K562 (cell line): ENCODE data around the gene SLC48A1. TPM values are rescaled to one million over a fixed set of nuclear protein-coding genes. Genes with fewer than 3 reads are reported as not detected.

Experiments
- ATAC-seq: fragments of 200-7000 bp; cut with Tn5 transposase; 3 replicates; pipeline ENCODE4 v1.9.1; 2020; ENCODE audit warnings: moderate library complexity
- BruUV-seq: library from RNA; stranded (reverse); fragments of 400-500 nt; replicated peaks from 2 replicates; lab custom pipeline; 2021; lab: Mats Ljungman, UMichigan
- CTCF ChIA-PET: fragments of 300-600 bp; formaldehyde crosslinking; extraction: SDS; loops from one replicate; lab custom pipeline; 2021; ENCODE audit warnings: low intra/inter-chr PET ratio; lab: Yijun Ruan, JAX
- POLR2A ChIA-PET: fragments of 300-600, 350-650 bp; sonication (Branson Sonifier 250); formaldehyde crosslinking; extraction: SDS; loops from one replicate; lab custom pipeline; 2021; ENCODE audit warnings: antibody characterized with exemption, inconsistent platforms; lab: Yijun Ruan, JAX
- DNase-seq, 4 experiments: peaks; one replicate each; pipeline versions ENCODE4 v3.0.0 to v3.0.0-alpha.2; 2011 to 2018; ENCODE audit warnings: low spot score in 3 of 4, mixed read lengths in 3 of 4; ENCODE audit errors: extremely low read depth in 1 of 4
- FAIRE-seq: peaks from 2 replicates; lab custom pipeline; 2011; peaks lifted over from hg19 to GRCh38; lab: Jason Lieb, UNC
- H2AFZ ChIP-seq: 2 replicates; pipeline ENCODE4 v1.6.0; 2011; ENCODE audit warnings: low read depth, low read length, control low read depth, inconsistent platforms
- H3K27ac ChIP-seq: fragments of 200-600 bp; 3 replicates; pipeline ENCODE4 v1.8.0; 2011; ENCODE audit warnings: low read depth, mild to moderate bottlenecking, control low read depth, inconsistent platforms, low read length, moderate library complexity, mixed read lengths; ENCODE audit errors: extremely low read depth
- H3K27me3 ChIP-seq, 2 experiments: fragments of 300-600 bp in 1 of 2; 2 replicates in 1 of 2; 3 replicates in 1 of 2; pipeline versions ENCODE4 v1.6.0 to v1.8.0; 2011; ENCODE audit warnings: inconsistent platforms in 2 of 2, low read length in 2 of 2, mild to moderate bottlenecking in 1 of 2, mixed read lengths in 1 of 2, moderate library complexity in 1 of 2; ENCODE audit not compliant: control insufficient read depth in 2 of 2, insufficient read depth in 2 of 2
- H3K36me3 ChIP-seq: fragments of 300-600 bp; 3 replicates; pipeline ENCODE4 v1.8.0; 2011; ENCODE audit warnings: mild to moderate bottlenecking, low read length, inconsistent platforms; ENCODE audit not compliant: control insufficient read depth, insufficient read depth
- H3K4me1 ChIP-seq, 2 experiments: fragments of 200-600 bp in 1 of 2; replicated peaks in 1 of 2; 2 replicates in 1 of 2; 3 replicates in 1 of 2; pipeline versions ENCODE4 v1.5.1 to v1.8.0; 2011; ENCODE audit warnings: inconsistent platforms in 2 of 2, low read length in 2 of 2, mild to moderate bottlenecking in 1 of 2, mixed read lengths in 1 of 2, moderate library complexity in 1 of 2; ENCODE audit not compliant: control insufficient read depth in 2 of 2, insufficient read depth in 2 of 2
- H3K4me2 ChIP-seq: 2 replicates; pipeline ENCODE4 v1.6.1; 2011; ENCODE audit warnings: low read length, control low read depth, inconsistent platforms, mixed read lengths; ENCODE audit not compliant: insufficient read depth
- H3K4me3 ChIP-seq: fragments of 200-600 bp; sonication (generic), shearing (Covaris generic); 2 replicates; pipeline ENCODE4 v1.5.1; 2016; ENCODE audit warnings: control low read depth, inconsistent platforms
- H3K79me2 ChIP-seq: fragments of 200-600 bp; 3 replicates; pipeline ENCODE4 v1.8.0; 2011; ENCODE audit warnings: low read length, inconsistent platforms; ENCODE audit not compliant: control insufficient read depth, insufficient read depth
- H3K9ac ChIP-seq, 2 experiments: 2 replicates each; pipeline versions ENCODE4 v1.6.0 to v1.6.1; 2011; ENCODE audit warnings: low read depth in 2 of 2, low read length in 2 of 2, control low read depth in 1 of 2, inconsistent platforms in 1 of 2, mild to moderate bottlenecking in 1 of 2, mixed read lengths in 1 of 2; ENCODE audit not compliant: insufficient read depth in 1 of 2
- H3K9me1 ChIP-seq: one replicate; pipeline ENCODE4 v1.6.0; 2011; ENCODE audit warnings: inconsistent platforms, mild to moderate bottlenecking, low read length, moderate library complexity; ENCODE audit not compliant: control insufficient read depth, insufficient read depth
- H3K9me3 ChIP-seq: replicated peaks from 2 replicates; pipeline ENCODE4 v1.5.1; 2011; ENCODE audit warnings: low read depth, low read length, inconsistent platforms; ENCODE audit not compliant: control insufficient read depth, insufficient read depth
- H4K20me1 ChIP-seq: replicated peaks from 2 replicates; pipeline ENCODE4 v1.6.1; 2011; ENCODE audit warnings: low read length, inconsistent platforms, mixed read lengths; ENCODE audit not compliant: control insufficient read depth, insufficient read depth
- ADNP ChIP-seq: fragments of 200-800 bp; sonication (Bioruptor generic); IDR thresholded peaks from 2 replicates; pipeline ENCODE4 v1.6.1; 2016; ENCODE audit warnings: missing genetic modification characterization, missing compliant biosample characterization
- ARID4B ChIP-seq: sonication (generic); formaldehyde crosslinking; IDR thresholded peaks from 2 replicates; pipeline ENCODE4 v1.8.0; 2022; ENCODE audit warnings: mild to moderate bottlenecking, missing genetic modification reagents
- BRCA1 ChIP-seq, 2 experiments: fragments of 450-650 bp in 1 of 2; sonication (generic) in 1 of 2; formaldehyde crosslinking in 1 of 2; IDR thresholded peaks; 2 replicates each; pipeline versions ENCODE4 v1.5.0 to v1.6.1; 2017 to 2020; ENCODE audit warnings: mild to moderate bottlenecking in 1 of 2, missing genetic modification reagents in 1 of 2
- ETV1 ChIP-seq: fragments of 450-650 bp; conservative IDR thresholded peaks from 2 replicates; pipeline ENCODE4 v1.6.1; 2016; ENCODE audit warnings: missing genetic modification characterization, control low read depth, low read depth, missing compliant biosample characterization
- KAT7 ChIP-seq: sonication (generic); formaldehyde crosslinking; IDR thresholded peaks from 2 replicates; pipeline ENCODE4 v1.8.0; 2022; ENCODE audit warnings: missing genetic modification reagents, mild to moderate bottlenecking, borderline replicate concordance
- KLF13 ChIP-seq: fragments of 450-650 bp; IDR thresholded peaks from 2 replicates; pipeline ENCODE4 v1.6.1; 2016; ENCODE audit warnings: missing genetic modification characterization, low read depth, mild to moderate bottlenecking, missing compliant biosample characterization, moderate library complexity, borderline replicate concordance
- YY1 ChIP-seq, 3 experiments: IDR thresholded peaks; 2 replicates each; pipeline ENCODE4 v1.6.1; 2011; ENCODE audit warnings: low read length in 2 of 3, mild to moderate bottlenecking in 2 of 3, moderate library complexity in 2 of 3, borderline replicate concordance in 1 of 3, control low read depth in 1 of 3, low read depth in 1 of 3; ENCODE audit not compliant: insufficient read depth in 3 of 3, insufficient replicate concordance in 2 of 3, control insufficient read depth in 1 of 3, insufficient read length in 1 of 3; ENCODE audit errors: extremely low read depth in 1 of 3
- ZNF511 ChIP-seq: sonication (generic); formaldehyde crosslinking; IDR thresholded peaks from 2 replicates; pipeline ENCODE4 v1.8.0; 2022; ENCODE audit warnings: mild to moderate bottlenecking, missing genetic modification reagents
- WGBS: fragments of 100-300 bp; shearing (Covaris generic); methylation state at CpG from one replicate; pipeline ENCODE4 v1.1.6; 2016; ENCODE audit warnings: low coverage, mixed read lengths; ENCODE audit not compliant: insufficient coverage; ENCODE audit errors: missing lambda C conversion rate; 5-methylcytosine and 5-hydroxymethylcytosine counted together
- in situ Hi-C: fragments of 300-500 bp; cut with MboI; formaldehyde crosslinking; loops from 4 replicates; pipeline ENCODE4 v1.15.0; 2018; ENCODE audit warnings: inconsistent platforms, mixed read lengths
- intact Hi-C: fragments of 100-400 bp; cut with micrococcal nuclease; formaldehyde crosslinking; loops from 2 replicates; pipeline ENCODE4 v1.14.2; 2022
- polyA plus RNA-seq, 8 experiments: library from polyadenylated mRNA; depleted of rRNA in 4 of 8; stranded (reverse) in 5 of 8; unstranded in 3 of 8; fragments of >200 nt; fragmentation: Nextera tagmentation in 2 of 8; fragmentation: Illumina TruSeq in 1 of 8; extraction: Ambion mirVana in 2 of 8; extraction: Trizol in 1 of 8; gene quantifications; 2 replicates each; pipeline versions ENCODE4 v1.2.1 to v1.2.3, GENCODE V29; 2011 to 2014; ENCODE audit warnings: inconsistent platforms in 1 of 8, missing spikeins in 1 of 8
- total RNA-seq, 7 experiments: library from RNA; depleted of rRNA in 6 of 7; stranded (reverse); fragments of >200 nt in 6 of 7; fragmentation: Illumina TruSeq in 2 of 7; extraction: Trizol in 2 of 7; gene quantifications; 2 replicates each; pipeline versions ENCODE4 v1.2.1 to v1.2.3, GENCODE V29; 2011 to 2021; ENCODE audit warnings: low replicate concordance in 1 of 7
- TF ChIP-seq, protein P1 (sequence below): sonication (generic); formaldehyde crosslinking; IDR thresholded peaks from 2 replicates; pipeline ENCODE4 v1.9.0; 2022; ENCODE audit warnings: mild to moderate bottlenecking, missing genetic modification reagents
- TF ChIP-seq, protein P2 (sequence below): fragments of 250-450 bp; sonication (Bioruptor Pico); IDR thresholded peaks from 2 replicates; pipeline ENCODE4 v1.4.0; 2020; ENCODE audit warnings: mild to moderate bottlenecking, moderate library complexity

SLC48A1 gene
- total and polyA plus RNA-seq, 9 of the 15 experiments (the other 6 are each of a cell fraction or from before 2014, with no cell fraction given): 10.7 to 37.5 (median 18.7) TPM

DNA sequence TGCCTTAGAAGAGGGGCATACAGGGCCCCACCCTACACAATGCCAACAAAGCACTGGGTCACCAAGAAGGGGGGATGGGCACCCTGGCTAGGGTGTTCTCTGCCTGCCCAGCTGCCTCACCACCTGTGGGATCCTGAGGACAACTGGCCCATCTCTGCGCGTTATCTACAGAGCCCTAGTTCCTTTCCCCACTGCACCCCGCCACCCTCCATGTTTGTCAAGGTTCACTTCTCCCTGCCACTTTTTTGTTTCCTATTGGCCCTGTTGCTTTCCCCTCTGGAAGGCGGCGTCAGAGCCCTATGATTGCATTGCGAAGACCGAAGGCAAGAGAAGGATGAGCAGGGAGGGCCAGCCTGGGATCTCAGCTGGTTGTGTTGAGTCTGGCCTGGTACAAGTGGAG is 1.6 kb downstream of the SLC48A1 start:
- peaks cover 5% of the 10 kb centered on the region for H3K9me1 ChIP-seq
- in situ Hi-C loops: loop anchor here (10.0 kb wide), 1 partner anchor 60 kb away; no protein-coding TSS in a partner anchor
- ATAC-seq: peak; percentile 0; the same call in 1 of the 3 replicates
- intact Hi-C loops: no loop called here
- peak; percentile 40 for FAIRE-seq
- ChIA-PET POLR2A (interaction anchor here (0.7 to 5.4 kb wide), 4 partner anchors 8 to 68 kb away, joined by 3 to 38 read pairs (median 12); partner anchors contain the start of gene RPAP3), CTCF (interaction anchor here (1.5 to 2.8 kb wide), 3 partner anchors 32 to 68 kb away, joined by 4 to 17 read pairs (median 10); partner anchors contain the start of gene RPAP3)
- peak overlapping the region; percentile 83 for H3K4me3 ChIP-seq
- peak overlapping the region; percentile 94 for H3K4me2 ChIP-seq
- peaks cover 14% of the 10 kb centered on the region; the same call in 1 of the 3 replicates for H3K36me3 ChIP-seq
- peaks cover 60 to 65% of the 10 kb centered on the region in 2 experiments for H3K4me1 ChIP-seq
- H3K9me3 ChIP-seq: no peaks in the 10 kb centered on the region
- no peaks in the 10 kb centered on the region for H3K27me3 ChIP-seq
- peaks cover 10% of the 10 kb centered on the region; the same call in 1 of the 2 replicates for H4K20me1 ChIP-seq
- peak overlapping the region; percentile 34; the same call in 1 of the 2 replicates for H2AFZ ChIP-seq
- BruUV-seq: no TSS peak
- peak overlapping the region; percentile 92 for H3K27ac ChIP-seq
- peaks cover 66% of the 10 kb centered on the region for H3K79me2 ChIP-seq
- peak overlapping the region; percentile 84 to 88 for H3K9ac ChIP-seq
- peak in 2 of 4 experiments; percentile 32 to 49 for DNase-seq
- WGBS: 20% methylated on average over 7 of the region's 7 CpGs
- TF ChIP-seq ETV1 (tag): no peak
- TF ChIP-seq ARID4B (CRISPR knock-in tag): 0 out of 2 replicates have a peak, but pooled peaks have one; percentile 38
- peak; percentile 66; the same call in 1 of the 2 replicates for TF ChIP-seq KAT7 (CRISPR knock-in tag)
- TF ChIP-seq, protein P1, sequence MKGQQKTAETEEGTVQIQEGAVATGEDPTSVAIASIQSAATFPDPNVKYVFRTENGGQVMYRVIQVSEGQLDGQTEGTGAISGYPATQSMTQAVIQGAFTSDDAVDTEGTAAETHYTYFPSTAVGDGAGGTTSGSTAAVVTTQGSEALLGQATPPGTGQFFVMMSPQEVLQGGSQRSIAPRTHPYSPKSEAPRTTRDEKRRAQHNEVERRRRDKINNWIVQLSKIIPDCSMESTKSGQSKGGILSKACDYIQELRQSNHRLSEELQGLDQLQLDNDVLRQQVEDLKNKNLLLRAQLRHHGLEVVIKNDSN (CRISPR knock-in tag): peak; percentile 34; the same call in 1 of the 2 replicates
- TF ChIP-seq, protein P2, sequence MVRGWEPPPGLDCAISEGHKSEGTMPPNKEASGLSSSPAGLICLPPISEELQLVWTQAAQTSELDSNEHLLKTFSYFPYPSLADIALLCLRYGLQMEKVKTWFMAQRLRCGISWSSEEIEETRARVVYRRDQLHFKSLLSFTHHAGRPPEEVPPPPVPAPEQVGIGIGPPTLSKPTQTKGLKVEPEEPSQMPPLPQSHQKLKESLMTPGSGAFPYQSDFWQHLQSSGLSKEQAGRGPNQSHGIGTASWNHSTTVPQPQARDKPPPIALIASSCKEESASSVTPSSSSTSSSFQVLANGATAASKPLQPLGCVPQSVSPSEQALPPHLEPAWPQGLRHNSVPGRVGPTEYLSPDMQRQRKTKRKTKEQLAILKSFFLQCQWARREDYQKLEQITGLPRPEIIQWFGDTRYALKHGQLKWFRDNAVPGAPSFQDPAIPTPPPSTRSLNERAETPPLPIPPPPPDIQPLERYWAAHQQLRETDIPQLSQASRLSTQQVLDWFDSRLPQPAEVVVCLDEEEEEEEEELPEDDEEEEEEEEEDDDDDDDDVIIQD: no peak
- no peak for TF ChIP-seq ADNP
- TF ChIP-seq KLF13: no peak
- 0 out of 2 replicates have a peak, but pooled peaks have one; percentile 10 for TF ChIP-seq ZNF511 (CRISPR knock-in tag)
- no peak for TF ChIP-seq BRCA1 (IDR thresholded peaks at IDR 0.05)
- TF ChIP-seq BRCA1 (CRISPR knock-in tag; IDR thresholded peaks at IDR 0.05): no peak
- peak in 1 of 3 experiments; percentile 33 for TF ChIP-seq YY1 (IDR thresholded peaks at IDR 0.05; ENCODE audit: borderline replicate concordance in 1 of 3, control insufficient read depth in 1 of 3, extremely low read depth in 1 of 3, insufficient read depth in 3 of 3, insufficient read length in 1 of 3, insufficient replicate concordance in 2 of 3, low read depth in 1 of 3, low read length in 2 of 3)
